GM19397 (cell line): ENCODE data around the gene PDAP1.
"Not testable (repeated sequence)": the region's sequence is repeated elsewhere in the genome, so short reads cannot be mapped to it uniquely, and the experiment has no call there.

Source experiments
- ATAC-seq: cut with Tn5 transposase; IDR thresholded peaks from one replicate; pipeline ENCODE4 v1.9.1; 2021; ENCODE audit warnings: mild to moderate bottlenecking, moderate library complexity; ENCODE audit not compliant: unreplicated experiment

Gene PDAP1

DNA sequence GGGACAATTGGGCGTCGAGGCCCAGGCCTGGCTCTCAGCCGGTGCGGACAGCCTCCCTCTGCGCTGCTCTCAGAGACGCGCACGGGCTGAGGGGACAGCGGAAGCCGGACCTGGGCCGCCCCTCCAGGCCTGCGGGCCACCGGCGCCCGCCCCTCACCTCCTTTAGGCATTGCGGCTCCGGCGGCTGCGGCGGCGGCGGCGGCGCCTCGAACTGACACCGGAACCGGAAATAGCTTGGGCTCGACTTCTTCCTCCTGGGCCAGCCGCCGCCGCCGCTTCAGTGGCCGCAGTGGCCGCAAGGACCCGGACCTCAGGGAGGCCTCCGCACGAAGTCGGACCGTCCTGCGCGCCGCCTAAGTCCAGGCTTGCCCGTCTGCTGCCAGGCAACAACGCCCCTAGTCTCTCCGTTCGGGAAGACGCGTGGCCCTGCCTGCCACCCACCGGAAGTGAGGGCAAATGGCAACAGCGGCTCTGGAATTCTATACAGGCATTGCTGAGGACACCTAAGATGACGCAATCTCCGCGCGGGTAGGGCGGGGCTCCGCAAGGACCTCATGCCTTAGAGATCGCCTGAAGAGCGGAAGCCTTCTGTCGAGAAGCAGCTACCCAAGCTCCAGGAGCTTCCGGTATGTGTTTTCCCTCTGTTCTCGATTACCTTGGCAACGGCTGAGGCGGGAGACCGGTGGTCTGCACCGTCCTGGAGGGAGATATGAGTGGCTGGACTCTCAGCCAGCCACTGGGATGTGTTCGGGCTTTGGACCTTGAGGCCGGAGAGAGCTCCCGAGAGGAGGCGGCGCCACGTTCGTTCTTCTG, at the start of gene PDAP1, which contains the start of gene BUD31:
PDAP1 (minus strand) TSS at position 219 of the 813 bp plus-strand sequence; CDS start at position 170, 49 bp downstream.
BUD31 (plus strand) TSS at position 591 of the 813 bp plus-strand sequence. CDS start 2,124 bp downstream, outside the sequence.
- peak; percentile 76 for ATAC-seq

GRCh38 chr7:99457650-99458493, 49.5 kb upstream of the PDAP1 start:
- no peak for ATAC-seq

GRCh38 chr7:99457050-99457649, 48.8 kb upstream of the PDAP1 start:
- no peak for ATAC-seq

GRCh38 chr7:99456288-99456687, 47.9 kb upstream of the PDAP1 start:
- no peak for ATAC-seq

DNA sequence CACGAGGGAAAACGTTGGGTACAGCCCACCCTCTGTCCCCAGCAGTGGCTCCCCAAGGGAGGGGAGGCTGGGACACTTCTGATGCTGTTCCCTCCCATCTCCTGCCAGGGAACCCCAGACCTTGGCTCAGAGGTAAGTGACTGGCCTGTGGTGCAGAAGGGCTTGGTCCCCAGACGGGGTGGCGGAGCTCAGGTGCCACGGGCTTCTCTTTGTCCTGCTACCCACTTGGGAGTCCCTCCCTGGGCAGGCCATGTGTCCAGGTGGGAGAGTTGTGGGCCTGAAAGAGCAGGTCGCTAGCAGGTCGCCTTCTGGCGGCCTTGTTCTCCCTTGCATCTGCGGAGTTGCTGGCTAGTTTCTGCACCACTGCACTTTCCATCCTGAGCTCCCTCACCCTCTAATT, 47.5 kb upstream of the PDAP1 start:
- no peak for ATAC-seq

DNA sequence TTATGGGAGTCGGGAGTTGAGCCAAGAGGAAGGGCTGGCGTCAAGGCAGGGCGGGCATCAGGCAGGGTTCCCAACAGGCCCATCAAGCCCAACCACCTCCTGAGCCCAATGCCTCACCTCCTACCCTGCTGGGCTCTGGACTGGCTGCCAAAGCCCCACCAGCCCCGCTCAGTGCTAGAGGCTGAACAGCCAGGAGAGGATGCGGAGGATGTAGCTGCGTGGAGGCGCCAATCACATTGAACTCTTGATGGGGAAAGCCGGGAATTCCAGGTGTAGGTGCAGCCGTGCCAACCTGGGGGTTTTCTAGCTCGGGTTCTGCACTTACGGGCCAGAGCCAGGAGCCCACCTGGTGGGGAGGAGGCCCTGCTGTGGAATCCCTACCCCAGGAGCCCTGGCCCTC, 44.7 kb upstream of the PDAP1 start:
- ATAC-seq, result no peak

GRCh38 chr7:99452541-99452940, 44.1 kb upstream of the PDAP1 start:
- ATAC-seq, result no peak

DNA sequence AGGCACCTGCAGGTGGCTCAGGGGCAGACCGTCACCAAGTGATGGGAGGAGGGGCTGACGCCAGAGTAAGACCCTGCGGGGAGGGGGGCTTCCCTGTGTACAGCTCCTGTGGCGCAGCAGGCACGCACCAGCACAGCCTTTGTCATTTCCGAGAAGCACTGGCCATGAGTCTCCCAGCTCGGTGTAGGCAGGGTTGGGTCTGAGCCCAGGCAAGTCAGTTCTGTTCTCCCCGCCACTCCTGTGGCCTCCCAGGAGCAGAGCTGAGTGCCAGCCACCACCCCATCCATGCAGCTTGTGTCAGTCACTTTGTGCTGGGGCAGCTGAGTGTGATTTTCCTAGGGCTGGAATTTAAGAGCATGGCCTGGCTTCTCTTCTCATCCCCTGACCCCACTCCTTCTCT, 43.5 kb upstream of the PDAP1 start:
- ATAC-seq, result no peak

DNA sequence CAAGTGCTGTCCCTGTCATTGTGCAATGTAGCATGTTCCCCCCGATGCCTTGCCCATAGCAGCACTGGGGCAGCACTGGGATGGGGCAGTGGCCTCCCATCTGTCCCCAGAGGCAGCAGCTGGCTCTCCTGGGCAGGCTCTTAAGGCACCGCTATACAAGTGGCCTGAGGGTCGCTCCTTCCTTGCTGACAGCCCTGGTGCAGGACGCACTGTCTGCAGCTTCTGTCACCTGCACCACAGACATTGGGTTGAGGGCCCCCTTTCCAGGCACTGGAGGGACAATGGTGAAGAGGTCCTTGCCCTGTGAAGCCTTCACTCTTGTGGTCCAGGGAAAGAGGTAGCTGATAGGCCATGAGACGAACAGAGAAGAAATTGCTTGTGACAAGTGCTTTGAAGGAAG, 40.9 kb upstream of the PDAP1 start:
- no peak for ATAC-seq

GRCh38 chr7:99448855-99449254, 40.5 kb upstream of the PDAP1 start:
- ATAC-seq, result no peak

GRCh38 chr7:99447943-99448342, 39.5 kb upstream of the PDAP1 start:
- no peak for ATAC-seq

DNA sequence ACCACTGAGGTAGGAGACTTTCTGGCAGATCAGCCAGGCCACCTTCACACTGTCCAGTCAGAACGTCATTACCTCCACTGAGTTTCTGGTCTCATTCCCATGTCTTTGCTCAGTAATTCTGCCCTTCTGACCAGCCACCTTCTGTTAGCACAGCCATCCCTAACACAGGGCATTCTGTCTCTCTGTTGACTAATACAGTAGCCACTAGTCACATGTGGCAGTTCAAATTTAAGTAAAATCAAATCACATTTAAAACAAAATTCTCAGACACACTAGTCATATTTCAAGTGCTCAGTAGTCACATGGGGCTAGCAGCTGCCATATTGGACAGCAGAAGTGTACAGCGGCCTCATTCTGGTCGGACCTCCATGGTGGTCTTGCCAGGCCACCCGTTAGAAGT, 37.7 kb upstream of the PDAP1 start:
- ATAC-seq, result no peak

- no peak for ATAC-seq
Measured at GRCh38 chr7:99440195-99440594, 31.8 kb upstream of the PDAP1 start.

GRCh38 chr7:99438573-99439480, 30.4 kb upstream of the PDAP1 start, which contains the start of the genes CPSF4 and PTCD1:
TSS of gene CPSF4 (plus strand) at chr7:99438943. CDS start at chr7:99439083, 140 bp downstream.
TSS of gene PTCD1 (minus strand) at chr7:99438798. CDS start at chr7:99435242, 3,556 bp downstream.
- ATAC-seq, result peak; percentile 93

DNA sequence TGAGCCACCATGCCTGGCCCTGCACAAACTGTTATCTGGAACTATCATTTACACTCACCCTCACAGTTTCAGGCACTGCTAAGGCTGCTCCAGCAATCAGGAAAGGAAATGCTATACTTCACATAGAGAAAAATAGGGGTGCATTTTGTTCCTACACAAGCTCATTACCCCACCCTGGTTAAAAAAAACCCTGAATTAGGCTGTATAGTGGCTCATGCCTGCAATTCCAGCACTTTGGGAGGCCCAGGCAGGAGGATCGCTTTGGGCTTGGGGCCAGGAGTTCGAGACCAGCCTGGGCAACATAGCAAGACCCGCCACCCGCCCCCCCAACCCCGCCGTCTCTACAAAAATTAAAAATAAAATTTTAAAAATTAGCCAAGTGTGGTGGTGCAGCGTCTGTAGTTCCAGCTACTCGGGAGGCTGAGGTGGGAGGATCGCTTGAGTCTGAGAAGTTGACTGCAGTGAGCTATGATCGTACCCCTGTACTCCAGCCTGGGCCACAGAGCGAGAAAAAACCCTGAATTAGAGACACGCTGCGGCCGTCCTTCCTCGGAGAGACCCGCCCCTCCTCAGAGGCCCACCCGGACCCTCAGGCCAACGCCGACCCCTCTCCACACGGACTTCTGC, 29.7 kb upstream of the PDAP1 start:
- ATAC-seq, result no peak

- no peak for ATAC-seq
Measured at GRCh38 chr7:99433158-99433557, 24.8 kb upstream of the PDAP1 start.

DNA sequence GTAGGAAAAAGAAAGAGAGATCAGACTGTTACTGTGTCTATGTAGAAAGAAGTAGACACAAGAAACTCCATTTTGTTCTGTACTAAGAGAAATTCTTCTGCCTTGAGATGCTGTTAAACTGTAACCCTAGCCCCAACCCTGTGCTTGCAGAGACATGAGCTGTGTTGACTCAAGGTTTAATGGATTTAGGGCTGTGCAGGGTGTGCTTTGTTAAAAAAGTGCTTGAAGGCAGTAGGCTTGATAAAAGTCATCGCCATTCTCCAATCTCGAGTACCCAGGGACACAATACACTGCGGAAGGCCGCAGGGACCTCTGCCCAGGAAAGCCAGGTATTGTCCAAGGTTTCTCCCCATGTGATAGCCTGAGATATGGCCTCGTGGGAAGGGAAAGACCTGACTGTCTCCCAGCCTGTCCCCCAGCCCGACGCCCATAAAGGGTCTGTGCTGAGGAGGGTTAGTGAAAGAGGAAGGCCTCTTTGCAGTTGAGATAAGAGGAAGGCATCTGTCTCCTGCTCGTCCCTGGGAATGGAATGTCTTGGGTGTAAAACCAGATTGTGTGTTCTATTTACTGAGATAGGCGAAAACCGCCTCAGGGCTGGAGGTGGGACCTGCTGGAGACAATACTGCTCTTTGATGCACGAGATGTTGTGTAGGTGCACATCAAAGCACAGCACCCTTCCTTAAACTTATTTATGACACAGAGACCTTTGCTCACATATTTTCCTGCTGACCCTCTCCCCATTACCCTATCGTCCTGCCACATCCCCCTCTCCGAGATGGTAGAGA, 23.6 kb upstream of the PDAP1 start:
- not testable (repeated sequence) for ATAC-seq

DNA sequence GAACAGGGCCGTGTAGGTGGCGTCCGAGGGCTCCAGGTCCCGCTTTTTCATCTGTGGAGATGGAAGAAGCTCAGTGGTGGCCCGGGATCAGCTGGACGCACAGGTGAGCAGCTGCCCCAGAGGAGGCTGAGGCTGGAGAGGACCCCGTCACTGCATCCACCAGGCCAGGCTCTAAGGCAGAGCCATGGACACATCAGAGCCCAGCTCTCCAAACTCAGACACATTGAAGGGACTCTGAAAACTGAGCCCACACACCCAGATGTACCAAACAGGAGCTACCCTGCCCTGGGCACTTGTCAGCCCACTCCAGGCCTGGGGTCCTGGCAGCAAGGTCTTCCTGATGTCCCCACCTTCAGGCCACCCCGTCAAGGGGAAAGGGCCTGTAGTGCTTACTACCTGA, 21.4 kb upstream of the PDAP1 start:
- no peak for ATAC-seq

GRCh38 chr7:99428972-99429566, 20.7 kb upstream of the PDAP1 start:
- ATAC-seq, result no peak
